ENCODE data around the gene TEX35.

TEX35 gene

GRCh38 chr1:178538192-178538916, 25.4 kb downstream of the TEX35 start:
- no peak for DNase-seq (ENCODE audit: low read depth)
- TF ChIP-seq CTCF (IDR thresholded peaks at IDR 0.05; ENCODE audit: low read depth, low read length): no peak
- TF ChIP-seq MYC (IDR thresholded peaks at IDR 0.05; ENCODE audit: low read depth, low read length): no peak
- no peak for TF ChIP-seq POLR2A (IDR thresholded peaks at IDR 0.05; ENCODE audit: extremely low read depth, insufficient read length)
- no peak for TF ChIP-seq MAX (IDR thresholded peaks at IDR 0.05; ENCODE audit: low read depth, low read length)
- no peak overlapping the region for H3K4me3 ChIP-seq (ENCODE audit: low read depth, low read length)

GRCh38 chr1:178539291-178539690, 26.4 kb downstream of the TEX35 start:
- TF ChIP-seq POLR2A (IDR thresholded peaks at IDR 0.05; ENCODE audit: extremely low read depth, insufficient read length): no peak
- no peak for TF ChIP-seq MAX (IDR thresholded peaks at IDR 0.05; ENCODE audit: low read depth, low read length)
- H3K4me3 ChIP-seq (ENCODE audit: low read depth, low read length): no peak overlapping the region
- no peak for DNase-seq (ENCODE audit: low read depth)

GRCh38 chr1:178540204-178540603, 27.3 kb downstream of the TEX35 start:
- DNase-seq (ENCODE audit: low read depth): no peak
- H3K4me3 ChIP-seq (ENCODE audit: low read depth, low read length): no peak overlapping the region
- TF ChIP-seq MAX (IDR thresholded peaks at IDR 0.05; ENCODE audit: low read depth, low read length) (no peak), CTCF (IDR thresholded peaks at IDR 0.05; ENCODE audit: low read depth, low read length) (no peak), POLR2A (IDR thresholded peaks at IDR 0.05; ENCODE audit: extremely low read depth, insufficient read length) (no peak), MYC (IDR thresholded peaks at IDR 0.05; ENCODE audit: low read depth, low read length) (no peak)

GRCh38 chr1:178540646-178541045, 27.7 kb downstream of the TEX35 start:
- no peak overlapping the region for H3K4me3 ChIP-seq (ENCODE audit: low read depth, low read length)
- TF ChIP-seq MYC (IDR thresholded peaks at IDR 0.05; ENCODE audit: low read depth, low read length): no peak
- no peak for TF ChIP-seq MAX (IDR thresholded peaks at IDR 0.05; ENCODE audit: low read depth, low read length)
- DNase-seq (ENCODE audit: low read depth): no peak

GRCh38 chr1:178541379-178541778, 28.5 kb downstream of the TEX35 start:
- no peak for TF ChIP-seq MYC (IDR thresholded peaks at IDR 0.05; ENCODE audit: low read depth, low read length)
- no peak for TF ChIP-seq CTCF (IDR thresholded peaks at IDR 0.05; ENCODE audit: low read depth, low read length)
- TF ChIP-seq MAX (IDR thresholded peaks at IDR 0.05; ENCODE audit: low read depth, low read length): no peak
- no peak for TF ChIP-seq POLR2A (IDR thresholded peaks at IDR 0.05; ENCODE audit: extremely low read depth, insufficient read length)
- no peak overlapping the region for H3K4me3 ChIP-seq (ENCODE audit: low read depth, low read length)
- no peak for DNase-seq (ENCODE audit: low read depth)

GRCh38 chr1:178541829-178542553, 29.1 kb downstream of the TEX35 start:
- TF ChIP-seq MYC (IDR thresholded peaks at IDR 0.05; ENCODE audit: low read depth, low read length): no peak
- TF ChIP-seq POLR2A (IDR thresholded peaks at IDR 0.05; ENCODE audit: extremely low read depth, insufficient read length): no peak
- TF ChIP-seq MAX (IDR thresholded peaks at IDR 0.05; ENCODE audit: low read depth, low read length): no peak
- TF ChIP-seq CTCF (IDR thresholded peaks at IDR 0.05; ENCODE audit: low read depth, low read length): peak; percentile 9
- peak overlapping the region; percentile 77 for H3K4me3 ChIP-seq (ENCODE audit: low read depth, low read length)
- peak; percentile 61 for DNase-seq (ENCODE audit: low read depth)
